DMS79 (cell line): Measurements from ENCODE around the gene CMTM6.
A peak's percentile ranks its signal among the peaks of the same experiment; 100 is the strongest.
"Not testable (repeated sequence)": the region's sequence is repeated elsewhere in the genome, so short reads cannot be mapped to it uniquely, and the experiment has no call there.

Experiments
- DNase-seq: peaks from one replicate; lab custom pipeline; 2025; lab: John Stamatoyannopoulos, UW

The CMTM6 gene

DNA sequence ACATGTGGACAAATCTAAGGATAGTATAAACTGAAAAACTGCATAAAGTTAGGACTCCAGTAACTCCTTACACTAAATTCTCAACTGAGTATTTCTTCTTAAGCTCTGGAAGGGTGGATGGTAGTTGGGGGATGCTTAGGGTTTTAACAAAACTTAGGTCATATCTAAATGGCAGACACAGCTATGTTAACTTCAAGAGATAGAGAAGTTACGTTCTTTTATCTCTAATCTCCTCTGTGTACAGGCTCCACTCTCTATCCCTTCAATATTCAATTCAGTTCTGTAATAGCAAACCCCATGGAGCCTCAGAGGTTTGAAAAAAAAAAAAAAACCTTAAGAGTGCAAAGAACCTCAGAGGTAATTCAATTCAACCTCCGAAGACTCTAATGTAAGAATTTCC, 3.1 kb downstream of the CMTM6 start:
- no peak for DNase-seq

DNA sequence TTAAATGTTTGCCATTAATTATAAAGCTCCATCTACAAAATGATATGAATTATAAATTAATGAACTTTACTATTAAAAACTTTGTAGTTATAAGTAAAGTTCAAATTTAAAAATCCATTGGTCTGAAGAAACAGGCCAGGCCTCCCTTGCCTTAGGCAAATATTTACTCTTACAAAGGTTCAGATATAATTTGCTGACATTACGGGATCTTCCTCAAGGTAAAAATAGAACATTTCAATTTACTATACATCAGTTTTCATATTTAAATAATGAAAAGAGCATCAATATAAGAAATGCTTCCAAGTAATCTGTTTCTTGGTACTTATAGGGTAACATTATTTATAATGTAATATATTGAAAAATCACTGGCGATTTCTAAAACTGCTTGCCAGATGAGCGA, 3.7 kb downstream of the CMTM6 start:
- DNase-seq, result no peak

DNA sequence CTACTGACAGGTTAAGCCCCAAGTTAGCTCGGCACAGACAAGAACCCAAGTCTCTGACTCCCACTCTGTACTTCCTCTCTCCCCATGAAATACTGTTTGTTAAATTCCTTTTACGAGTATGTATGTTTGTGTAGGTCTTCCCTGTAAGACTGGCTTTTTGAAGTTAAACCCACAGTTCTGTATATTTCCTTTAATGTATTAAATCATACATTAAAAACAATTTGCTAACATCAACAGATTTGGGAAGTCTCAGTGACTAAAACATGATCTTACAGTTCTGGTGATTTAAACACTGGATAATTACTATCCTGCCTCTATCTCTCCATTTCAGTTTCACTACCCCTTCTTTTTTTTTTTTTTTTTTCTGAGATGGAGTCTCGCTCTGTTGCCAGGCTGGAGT, 4.4 kb downstream of the CMTM6 start:
- DNase-seq, result no peak

DNA sequence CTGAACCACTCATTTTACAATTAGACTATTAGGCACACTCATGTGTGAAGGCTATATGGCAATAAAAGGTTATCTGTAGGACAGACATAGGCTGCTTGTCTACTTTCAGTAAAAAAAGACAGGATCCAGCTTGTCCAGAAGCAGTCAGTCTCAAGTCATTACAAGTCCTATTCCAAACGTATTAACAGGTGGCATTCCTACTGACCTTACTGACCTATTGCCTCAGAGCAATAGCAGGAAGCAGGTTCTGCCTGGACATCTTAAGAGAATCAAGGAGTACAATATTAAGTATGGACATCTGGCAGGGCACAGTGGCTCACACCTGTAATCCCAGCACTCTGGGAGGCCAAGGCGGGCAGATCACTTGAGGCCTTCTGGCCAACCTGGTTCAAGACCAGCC, 7.0 kb downstream of the CMTM6 start:
- DNase-seq, result no peak

DNA sequence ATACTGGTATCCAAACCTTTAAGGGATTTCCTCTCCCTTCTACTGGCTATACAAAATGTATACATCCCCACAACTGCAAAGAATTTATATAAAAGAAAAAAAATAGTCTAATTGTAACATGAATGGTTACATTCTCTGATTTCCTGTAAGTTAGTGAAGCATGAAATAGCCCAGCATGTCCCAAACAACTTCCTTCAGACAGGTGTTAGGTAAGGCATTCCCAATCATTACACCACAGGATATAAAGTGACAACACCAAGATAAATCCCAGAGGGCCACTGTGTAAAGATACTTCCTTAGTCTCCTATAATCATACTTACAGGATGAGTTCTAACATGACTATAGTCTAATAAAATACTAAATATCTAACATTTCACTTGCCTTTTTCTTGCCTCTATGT, 7.6 kb downstream of the CMTM6 start:
- DNase-seq, result no peak

DNA sequence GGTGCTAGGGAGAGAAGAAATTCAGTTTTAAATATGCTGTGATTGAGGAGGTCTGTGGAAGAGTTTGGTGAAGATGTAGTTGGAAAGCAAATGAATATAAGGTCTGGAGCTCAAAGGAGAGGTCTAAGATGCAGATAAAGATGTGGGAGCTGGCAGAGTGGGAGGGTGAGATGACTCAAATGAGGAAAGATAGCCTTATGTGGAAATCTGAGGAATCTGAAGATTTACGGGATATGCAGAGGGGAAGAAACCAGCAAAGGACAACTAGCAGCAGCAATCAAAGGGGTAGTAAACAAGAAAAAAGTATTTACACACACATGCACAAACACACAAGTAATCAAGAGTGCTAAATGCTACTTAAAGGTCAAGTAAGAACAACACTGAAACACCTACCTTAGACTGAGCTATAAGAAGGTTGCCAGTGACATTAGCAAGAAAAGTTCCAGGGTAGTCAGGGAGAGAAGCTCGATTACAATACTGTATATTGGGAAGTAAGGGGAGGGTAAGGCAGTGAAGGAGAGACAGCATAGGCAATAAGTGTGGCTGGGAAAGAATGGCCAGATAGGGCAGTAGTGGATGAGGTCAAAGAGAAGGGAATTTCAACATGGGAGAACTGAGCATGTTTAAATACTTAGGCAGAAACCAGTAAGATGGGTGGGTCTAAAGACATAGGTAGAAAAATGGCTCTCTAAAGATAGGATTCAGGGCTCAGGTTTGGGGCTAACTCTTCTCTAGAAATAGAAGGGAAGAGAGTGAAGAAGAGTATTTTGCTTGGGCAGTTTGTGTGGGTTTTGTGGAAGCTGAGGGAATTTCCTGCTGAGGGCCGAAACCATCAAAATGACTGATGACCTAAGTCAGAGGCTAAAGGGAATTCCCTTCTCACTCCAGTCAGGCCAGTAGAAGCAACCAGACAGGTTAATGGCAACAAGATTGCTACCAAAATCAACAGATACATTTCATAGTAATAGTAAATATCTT, 8.9 kb downstream of the CMTM6 start:
- DNase-seq, result no peak

DNA sequence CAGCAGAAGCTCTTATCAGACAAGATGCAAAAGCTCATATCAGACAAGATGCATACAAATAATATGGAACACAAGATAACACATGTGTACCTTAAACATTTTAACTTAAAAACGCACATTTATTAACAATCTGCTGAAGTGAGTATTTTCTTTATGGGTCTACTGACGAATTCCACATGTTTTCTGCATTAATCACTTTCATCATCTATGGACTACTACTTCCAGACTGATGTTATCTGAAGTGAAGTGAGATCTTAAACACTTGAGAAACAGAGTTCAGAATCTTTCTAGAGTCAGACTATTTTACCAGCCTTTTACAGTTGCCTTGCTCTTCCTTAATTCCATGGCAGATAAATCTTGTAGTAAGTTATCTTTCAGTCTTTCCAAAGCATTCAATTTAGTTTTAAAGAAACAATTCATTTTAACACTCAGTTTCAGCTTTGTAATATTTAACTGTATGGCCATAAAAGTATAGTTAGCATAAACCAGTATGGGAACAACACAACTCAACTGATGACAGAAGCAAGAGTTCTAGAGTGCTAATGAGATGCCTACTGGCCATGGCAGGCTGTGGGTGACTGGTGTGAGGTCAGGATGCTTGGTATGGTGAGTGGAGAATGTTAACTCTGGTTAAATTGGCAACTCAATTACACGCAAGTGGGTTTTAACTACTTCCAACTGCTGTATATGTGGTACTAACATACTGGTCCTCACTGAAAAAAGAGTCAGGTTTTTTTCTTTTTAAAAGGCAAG, 9.8 kb downstream of the CMTM6 start:
- no peak for DNase-seq

DNA sequence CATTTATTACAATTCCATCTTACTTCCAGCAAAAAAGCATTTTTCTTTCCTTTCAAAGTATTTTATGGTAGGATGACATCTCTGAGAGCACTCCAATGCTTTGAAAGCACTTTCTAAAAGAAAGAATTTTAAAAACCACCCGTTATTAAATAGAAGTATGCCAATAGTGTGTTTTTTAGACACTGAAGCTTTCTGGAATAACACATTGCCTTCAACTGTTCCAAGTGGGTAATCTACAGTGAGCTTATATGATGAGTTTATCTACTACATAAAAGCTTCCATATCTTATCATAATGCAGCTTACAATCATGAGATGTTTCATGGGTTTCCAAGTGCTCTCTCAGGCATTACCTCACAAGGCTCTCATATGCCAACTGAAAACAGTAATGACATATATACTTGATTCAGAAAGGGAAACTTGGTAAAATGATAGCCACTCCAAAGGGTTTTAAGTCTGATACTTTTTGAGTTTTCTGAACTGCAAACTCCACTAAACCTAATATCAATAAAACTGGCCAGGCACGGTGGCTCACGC, 14.1 kb downstream of the CMTM6 start:
- no peak for DNase-seq

DNA sequence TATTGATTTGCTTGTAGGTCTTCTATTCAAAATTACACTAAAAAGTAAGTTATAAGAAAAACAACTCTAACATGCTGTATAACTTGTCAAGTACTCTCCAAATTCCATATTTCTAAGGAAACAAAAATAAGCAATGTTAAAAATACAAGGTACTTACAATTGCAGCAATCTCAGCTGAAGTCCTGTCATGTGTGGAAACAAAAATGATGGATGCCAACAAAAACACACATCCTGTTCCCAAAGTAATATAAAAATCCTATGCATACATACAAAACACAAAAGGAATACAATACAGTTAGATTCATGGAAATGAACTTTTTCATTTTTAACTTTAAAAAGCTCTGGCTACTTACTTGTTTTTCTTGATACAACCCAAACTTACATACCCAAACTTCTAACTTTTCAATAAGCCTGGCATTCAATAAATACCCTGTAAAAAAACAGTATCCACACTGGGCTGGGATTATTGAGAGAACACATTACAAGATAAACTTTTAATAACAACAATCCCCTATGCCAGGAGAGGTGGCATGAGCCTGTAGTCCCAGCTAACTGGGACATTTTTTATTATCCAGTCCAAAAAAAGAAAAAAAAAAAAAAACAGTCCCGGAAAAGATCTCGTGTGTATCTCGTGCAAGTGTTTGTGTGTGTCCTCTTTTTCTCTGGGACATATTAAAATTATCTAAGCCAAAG, 14.7 kb downstream of the CMTM6 start:
- DNase-seq, result no peak

DNA sequence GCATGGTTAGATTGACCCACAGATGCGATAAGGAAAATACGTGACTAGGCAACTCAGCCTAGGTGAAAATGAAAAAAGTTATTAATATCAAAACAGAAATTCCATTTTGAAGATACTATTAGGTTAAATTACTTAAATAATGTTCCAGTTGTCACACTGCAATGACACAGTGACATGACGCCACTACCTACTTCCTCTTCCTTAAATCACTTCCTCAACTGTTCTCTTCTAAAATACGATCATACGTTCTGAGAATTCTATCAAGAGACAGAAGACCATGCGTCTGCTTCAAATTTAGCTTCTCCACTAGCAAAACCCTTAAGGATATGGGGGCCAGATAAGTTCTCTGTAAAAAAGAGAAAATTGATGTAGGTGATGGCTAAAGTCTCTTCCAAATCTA, 18.2 kb downstream of the CMTM6 start:
- DNase-seq, result no peak

DNA sequence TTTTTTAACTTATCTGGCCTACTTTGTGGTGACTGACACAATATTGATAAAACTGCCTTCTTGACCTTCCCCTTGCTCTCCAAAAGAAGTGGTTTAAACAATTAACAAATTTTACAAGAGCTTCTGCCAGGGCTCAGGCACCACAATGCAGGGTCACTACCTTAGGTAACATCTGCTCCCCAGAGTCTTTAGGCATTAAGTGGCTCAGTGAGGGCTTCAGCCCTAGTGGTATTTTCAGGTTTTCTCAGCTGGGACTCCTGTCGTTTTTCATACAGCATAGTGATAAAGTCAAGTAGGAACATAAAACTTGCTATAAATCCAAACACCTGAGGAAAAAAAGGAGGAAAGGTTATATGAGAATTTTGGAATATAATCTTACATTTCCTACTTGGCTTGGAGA, 18.9 kb downstream of the CMTM6 start:
- no peak for DNase-seq

DNA sequence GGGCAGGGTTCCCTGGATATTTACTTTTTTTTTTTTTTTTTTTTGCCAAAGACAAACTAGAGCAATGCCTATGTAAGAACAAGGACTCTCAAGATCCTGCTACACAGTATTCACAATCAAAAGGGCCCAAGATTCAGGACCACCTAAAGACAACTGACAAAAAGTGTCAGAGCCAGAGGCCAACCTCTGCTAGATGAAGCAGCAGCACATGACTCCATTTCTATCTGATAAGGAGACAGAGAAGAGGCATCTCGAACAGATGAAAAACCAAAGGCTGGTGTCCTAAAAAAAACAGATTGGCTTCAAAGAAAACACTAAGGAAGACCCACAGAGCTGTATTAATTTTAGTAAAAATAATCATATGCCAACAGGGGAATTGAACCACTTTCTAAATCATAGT, 20.0 kb downstream of the CMTM6 start:
- no peak for DNase-seq

DNA sequence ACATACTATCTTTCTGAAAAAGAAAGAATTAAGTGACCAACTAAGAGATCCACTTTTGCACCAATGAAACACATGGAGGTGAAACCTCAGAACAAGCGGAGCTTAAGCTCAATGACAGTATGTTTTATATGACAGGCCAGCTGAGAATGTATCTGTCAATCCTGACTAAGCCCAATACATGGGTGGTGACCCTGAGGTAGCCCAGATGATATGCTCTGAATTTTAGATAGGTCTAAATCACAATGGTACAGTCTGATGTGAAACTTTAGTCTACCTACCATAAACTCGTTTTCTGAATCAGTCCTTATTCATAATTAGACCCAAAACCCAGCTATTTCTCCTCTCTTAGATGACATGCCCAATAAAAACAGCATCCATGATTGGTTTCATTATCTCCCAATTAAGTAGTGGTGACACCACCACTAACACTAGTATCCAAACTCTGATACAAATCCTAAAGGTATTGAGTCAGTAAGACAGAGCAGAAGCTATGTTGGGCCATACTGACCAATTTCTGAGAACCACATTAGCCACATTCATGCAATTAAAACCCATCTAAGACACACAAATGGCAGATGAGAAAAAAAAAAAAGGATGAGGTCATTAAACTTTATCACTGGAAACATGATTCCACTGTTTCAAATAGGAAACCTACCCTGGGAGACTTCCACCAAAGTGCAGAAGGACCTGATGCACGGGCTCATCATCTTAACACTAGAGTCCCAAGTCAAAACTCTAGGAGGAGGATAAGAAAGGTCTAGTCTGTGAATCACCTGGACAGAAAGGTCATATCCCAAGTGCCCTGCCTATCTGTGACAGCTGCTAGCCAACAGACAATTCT, 20.6 kb downstream of the CMTM6 start:
- no peak for DNase-seq

DNA sequence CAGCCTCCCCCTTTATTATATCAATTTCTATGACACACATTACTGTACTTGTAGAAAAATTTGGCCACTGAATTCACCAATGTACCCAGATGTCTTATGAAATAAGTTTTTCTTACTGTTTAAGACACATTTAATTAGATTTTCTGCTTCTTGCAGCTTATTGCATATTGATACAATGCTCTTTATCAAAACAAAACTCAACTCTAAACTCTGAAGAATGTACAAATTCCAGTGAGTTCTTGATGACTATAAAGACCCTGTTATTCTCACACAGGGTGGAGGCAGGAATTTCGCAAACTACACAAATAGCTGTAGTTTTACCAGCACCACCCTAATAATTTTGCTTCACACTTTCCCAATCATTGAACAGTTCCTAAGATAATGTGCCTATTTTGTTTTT, 22.0 kb downstream of the CMTM6 start:
- no peak for DNase-seq

DNA sequence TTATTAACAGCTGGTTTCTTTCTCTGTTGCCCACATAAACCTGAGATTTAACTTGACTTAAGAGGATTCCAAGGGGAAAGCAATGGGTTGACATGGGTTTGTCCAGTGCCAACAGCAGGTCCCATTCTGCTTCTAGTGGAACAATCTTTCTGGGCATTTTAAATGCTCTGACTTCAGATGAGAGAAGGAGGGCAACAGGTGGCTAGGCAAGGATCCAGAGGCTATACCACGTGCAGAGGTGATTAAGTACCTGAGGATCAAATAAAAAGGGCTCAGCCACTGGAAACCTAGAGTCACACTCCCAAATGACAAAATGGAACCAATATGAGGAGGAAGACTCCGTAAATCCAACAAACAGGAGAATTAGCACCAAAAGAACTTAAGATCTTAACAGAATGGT, 28.5 kb downstream of the CMTM6 start:
- DNase-seq, result no peak

DNA sequence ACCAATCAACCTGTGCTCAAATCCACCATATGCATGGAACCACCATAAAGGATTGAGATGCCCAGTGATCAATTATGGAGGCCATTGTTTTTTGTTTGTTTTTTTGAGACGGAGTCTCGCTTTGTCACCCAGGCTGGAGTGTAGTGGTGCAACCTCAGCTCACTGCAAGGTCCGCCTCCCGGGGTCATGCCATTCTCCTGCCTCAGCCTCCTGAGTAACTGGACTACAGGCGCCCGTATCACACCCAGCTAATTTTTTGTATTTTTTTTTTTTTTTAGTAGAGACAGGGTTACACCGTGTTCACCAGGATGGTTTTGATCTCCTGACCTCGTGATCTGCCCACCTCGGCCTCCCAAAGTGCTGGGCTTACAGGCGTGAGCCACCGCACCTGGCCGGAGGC, 30.5 kb downstream of the CMTM6 start:
- DNase-seq, result not testable (repeated sequence)

DNA sequence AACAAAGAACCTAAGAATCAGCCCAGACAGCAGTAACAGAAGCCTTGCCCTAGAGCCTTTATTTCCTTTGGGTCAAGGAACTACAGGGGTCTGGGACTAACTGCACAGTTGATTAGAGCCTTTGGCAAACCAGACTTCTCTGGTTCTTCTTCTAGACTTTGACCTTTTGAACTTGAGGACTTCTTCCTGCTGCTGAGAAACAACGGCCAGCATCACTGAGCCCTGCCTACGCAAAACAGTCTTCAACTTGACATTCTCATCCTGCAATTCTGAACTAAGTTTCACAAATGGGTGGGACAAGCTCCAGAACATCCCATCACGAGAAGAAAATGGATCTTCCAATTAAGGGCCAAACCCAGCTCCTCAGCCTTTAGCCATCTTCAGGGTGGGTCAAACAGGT, 31.4 kb downstream of the CMTM6 start:
- no peak for DNase-seq

DNA sequence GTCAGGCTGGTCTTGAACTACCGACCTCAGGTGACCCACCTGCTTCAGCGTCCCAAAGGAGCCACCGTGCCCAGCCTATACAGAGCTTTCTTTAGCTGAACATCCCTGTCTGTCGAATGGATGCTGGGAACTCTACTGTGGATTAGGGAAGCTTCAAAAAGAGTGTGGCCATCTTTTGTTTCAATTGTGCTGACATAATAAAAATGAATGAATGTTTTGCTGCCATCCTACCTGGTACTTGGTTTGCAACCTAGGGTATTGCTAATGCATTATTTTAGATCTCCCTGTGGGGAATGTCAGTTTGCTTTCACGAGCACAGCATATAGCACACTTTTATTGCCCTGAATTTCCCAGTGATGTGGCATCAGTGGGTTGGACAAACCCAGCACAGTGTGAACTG, 32.3 kb downstream of the CMTM6 start:
- DNase-seq, result no peak

DNA sequence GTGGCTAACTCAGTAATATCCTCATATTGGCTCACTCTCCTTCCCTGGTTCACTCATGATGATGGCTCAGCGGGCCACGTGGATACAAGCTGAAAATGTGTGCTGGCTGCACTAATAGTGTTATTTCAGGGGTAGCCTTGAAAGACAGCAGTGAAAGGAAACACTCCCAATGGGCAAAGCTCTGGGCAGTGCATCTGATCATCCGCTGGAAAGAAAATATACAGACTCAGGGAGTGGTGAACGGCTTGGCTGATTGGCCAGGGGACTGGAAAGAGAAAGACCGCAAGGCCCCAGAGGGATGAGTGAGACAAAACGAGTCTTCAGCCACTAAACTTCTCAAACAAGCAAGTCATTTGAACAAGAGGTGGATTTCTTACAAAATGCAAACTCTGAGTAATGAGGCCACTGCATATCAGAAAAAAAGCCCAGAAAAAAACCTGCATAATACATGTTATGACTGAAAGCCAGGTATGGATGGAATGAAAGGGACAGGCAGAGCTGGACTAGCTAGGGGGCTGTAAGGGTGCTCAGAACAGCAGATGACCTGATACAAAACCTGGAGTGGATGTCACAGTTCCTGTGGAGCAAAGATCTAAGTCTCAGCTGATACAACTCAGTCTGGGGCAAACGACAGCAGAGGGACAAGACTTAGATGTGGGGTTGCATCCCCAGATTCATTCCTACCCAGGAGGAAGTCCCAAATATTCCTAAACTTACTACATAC, 33.3 kb downstream of the CMTM6 start:
- no peak for DNase-seq

DNA sequence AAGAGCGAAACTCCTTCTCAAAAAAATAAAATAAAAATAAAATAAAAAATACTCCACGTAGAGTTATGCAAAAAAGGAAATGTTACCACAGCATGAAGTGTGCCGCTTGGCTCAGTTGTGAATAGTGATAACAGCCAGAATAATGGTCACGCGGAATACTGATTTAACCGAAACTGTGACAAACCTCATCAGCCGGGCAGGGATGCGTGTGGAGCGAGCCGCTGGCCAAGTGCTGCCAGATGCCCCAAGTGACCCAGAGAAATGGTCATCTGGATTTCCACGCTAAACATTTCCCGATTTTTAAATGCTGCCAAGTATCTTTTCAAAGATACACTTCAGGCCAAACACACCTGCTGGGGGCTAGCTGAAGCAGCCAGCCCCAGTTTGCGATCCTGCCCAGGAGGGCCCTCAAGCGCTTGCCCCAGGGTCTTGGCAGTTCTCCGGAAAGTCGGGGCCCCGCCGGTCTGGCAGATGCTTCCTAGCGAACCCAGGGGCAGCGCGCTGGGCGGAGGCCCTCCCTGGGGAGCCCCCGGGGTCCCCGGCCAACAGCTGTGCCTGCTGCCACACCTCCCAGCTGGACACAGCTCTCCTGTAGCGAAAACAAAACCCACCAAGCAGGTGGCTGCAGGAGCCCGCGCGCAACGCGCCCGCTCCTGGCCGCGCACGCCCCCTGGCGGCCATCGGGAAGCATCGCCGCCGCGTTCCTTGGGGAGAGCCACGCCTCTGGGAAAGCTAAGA, 35.1 kb downstream of the CMTM6 start:
- DNase-seq, result peak; percentile 45
